Esophagus muscularis mucosa (tissue), 3 donors: ENCODE measurements around the gene DGKG.

ENCODE experiments used
- CTCF ChIP-seq, 3 experiments: fragments of 200-600 bp in 2 of 3; fragments of 450-650 bp in 1 of 3; sonication (generic) in 2 of 3; IDR thresholded peaks; one replicate each; pipeline ENCODE4 v1.5.1; 2017 to 2019; ENCODE audit warnings: antibody characterized with exemption in 3 of 3, mild to moderate bottlenecking in 2 of 3, moderate library complexity in 1 of 3
- EP300 ChIP-seq: sonication (generic); formaldehyde crosslinking; IDR thresholded peaks from one replicate; pipeline ENCODE4 v1.6.1; 2017; ENCODE audit warnings: antibody characterized with exemption

GRCh38 chr3:186142393-186142932 is 219.6 kb downstream of the DGKG start:
- TF ChIP-seq CTCF (IDR thresholded peaks at IDR 0.05) (no peak), EP300 (no peak)
